Stimulated activated CD8-positive, alpha-beta memory T cell treated with anti-CD3 and anti-CD28 coated beads, Interleukin-15, amount 100 ng/mL, for 24 hours (primary cell): ENCODE measurements around the gene SLC38A4.
"Not testable (repeated sequence)": the region's sequence is repeated elsewhere in the genome, so short reads cannot be mapped to it uniquely, and the experiment has no call there.

ENCODE experiments used
- DNase-seq: peaks from one replicate; pipeline ENCODE4 v3.0.0-alpha.2; 2020; ENCODE audit warnings: low read depth

Gene SLC38A4

DNA sequence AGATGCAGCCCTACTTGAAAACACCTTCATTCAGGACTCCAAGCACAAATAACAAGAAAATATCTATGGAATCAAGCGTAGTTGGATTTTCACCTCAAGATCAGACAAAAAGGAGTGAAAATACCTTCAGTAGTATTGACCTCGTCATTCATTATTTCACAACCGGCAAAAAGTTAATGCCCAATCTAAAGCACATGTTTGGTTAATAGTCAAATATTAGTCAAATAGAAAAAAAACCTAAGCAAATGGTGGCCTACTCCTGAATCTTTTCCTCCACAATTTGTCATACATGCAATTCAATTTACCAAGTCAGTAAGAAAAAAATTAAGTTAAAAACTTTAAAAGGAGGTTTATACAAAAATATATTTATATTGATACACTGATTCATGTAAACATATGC is 50.0 kb downstream of the SLC38A4 start:
- DNase-seq, result no peak

DNA sequence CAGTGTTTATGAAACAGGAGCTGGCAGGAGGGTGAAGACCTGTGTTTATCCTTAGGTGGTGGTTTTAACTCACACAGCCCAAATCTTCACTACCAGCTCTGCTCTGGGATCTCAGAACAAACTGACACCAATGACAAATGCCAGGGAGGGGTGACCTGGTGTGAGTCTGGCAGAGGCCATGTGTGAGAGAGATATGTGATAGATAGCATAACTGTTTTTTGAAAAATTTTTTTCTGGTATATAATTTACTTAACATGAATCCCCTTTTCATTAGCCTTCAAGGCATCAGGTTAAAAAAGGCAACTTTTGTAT is 51.5 kb downstream of the SLC38A4 start:
- no peak for DNase-seq

DNA sequence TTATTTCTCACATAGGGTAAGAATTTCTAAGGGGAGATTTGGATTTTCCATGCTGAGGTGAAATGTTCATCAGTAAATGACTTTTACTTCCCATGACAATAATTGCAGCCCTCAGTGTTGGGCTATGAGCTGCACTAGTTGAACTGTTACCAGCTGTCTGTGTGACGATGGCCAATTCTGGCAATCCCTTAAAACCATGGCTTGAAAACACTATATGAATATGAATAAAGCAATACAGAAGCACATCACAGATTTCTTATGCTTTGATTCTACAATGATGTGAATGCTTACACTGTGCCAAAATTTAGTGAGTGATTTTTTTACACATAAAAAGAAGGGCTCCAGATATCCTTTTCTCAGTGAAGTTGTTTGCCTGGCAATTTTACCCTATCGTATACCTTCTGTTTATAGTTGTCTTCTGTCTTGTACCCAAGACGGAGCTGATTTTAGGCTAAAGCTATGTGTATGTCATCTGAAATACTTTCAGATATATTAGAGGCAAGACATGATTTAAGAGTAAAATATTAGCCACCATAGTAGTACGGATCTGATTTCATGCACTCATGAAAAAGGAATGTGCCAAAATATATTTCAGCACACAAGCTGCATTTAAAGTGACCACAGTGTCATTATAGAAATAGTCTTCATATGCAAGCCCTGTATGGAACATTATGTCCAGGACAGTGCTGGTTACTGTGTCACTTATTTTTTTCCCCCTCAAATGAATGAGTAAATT is 52.0 kb downstream of the SLC38A4 start:
- DNase-seq, result no peak

DNA sequence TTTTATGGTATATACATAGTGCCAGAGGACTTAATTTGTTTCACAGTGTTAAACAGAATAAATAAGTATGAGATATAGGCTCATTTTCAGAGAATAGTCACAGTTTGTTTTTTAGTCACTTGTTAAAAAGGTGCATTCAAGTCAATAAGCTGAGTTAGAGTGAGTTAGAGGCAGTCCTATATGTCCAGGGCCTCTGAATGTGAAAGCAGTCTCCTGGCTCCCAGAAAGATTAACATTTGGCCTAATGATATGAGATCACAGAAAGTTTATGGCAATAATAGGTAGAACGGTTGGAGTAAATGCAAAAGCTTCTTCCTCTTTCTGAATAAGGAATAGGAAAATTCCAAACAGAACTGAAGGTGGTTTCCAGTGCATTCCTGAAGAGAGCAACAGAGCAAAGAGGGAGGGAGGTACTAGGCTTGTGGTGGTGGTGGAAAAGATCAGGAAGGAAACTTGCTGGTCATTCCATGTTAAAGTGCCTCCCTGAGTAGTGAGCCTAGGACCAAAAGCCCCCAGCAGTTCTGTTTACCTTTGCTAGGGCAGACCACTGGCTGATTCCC is 54.4 kb downstream of the SLC38A4 start:
- DNase-seq, result no peak

DNA sequence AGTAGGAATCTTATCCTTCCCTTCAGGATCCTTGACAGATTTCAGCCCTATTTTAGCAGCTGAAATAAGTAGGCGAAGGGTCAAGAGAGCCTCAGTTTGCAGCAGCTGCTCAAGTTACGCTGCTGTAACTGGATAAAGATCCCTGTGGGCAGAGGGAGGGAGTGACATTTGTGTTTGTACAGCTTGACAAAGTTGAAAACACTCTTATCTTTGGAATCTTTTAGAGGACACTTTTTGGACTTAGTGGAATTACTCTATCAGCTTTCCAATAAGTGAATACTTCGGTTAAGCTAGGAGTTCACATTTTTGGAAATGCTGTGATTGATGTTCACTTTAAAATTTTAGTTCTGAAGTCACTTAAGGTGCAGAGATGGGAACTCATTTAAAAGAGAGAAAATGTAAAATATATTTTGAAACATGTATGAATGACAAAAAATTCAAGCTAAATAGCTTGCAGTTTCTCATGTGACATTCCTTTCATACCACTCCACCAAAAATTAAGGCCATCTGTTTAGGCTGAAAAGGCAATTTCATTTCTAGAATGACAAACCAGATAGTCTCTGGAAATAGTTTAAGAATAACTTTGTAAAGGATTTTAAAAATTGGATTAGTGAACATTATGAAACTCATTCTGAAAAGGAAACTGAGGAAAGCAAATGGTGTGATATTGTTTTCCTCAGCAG is 55.2 kb downstream of the SLC38A4 start:
- no peak for DNase-seq

DNA sequence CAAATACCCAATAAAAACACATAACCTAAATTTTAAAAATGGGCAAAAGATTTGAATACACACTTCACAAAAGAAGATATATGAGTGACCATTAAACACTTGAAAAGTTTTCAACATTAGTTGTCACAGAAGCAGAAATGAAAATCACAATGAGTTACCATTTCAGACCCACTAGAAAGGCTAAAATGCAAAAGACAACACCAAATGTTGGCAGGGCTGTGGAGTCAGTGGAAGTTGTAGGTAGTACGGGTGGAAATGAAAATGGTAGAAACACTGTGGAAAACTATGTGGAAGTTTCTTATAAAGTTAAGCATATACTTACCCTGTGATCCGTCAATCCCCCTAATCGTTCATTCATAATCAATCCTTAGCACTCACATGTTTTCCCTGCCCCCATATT is 61.8 kb downstream of the SLC38A4 start:
- no peak for DNase-seq

DNA sequence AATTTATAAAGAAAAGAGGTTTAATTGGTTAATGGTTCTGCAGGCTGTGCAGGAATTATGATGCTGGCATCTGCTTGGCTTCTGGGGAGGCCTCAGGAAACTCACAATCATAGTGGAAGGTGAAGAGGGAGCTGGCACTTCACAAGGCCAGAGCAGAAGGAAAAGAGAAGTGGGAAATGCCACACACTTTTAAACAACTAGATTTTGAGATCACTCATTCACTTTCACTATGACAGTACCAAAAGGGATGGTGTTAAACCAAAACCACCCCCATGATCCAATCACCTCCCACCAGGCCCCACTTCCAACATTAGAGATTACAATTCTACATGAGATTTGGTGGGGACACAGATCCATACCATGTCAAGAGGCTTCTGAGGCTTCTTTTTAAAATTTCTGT is 62.6 kb downstream of the SLC38A4 start:
- no peak for DNase-seq

DNA sequence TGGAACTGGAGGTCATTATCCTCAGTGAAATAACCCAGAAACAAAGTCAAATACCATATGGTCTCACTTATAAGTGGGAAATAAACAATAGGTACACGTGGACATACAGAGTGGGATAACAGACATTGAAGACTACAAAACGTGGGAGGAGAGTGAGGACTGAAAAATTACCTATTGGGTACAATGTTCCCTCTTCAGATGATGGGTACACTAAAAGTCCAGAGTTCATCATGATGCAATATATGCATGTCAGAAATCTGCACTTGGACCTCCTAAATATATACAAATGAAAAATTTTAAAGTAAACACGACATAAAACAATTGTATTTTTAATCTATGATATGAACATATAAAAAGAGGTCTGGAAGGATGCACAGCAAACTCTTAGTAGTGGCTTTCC is 71.2 kb downstream of the SLC38A4 start:
- DNase-seq, result no peak

DNA sequence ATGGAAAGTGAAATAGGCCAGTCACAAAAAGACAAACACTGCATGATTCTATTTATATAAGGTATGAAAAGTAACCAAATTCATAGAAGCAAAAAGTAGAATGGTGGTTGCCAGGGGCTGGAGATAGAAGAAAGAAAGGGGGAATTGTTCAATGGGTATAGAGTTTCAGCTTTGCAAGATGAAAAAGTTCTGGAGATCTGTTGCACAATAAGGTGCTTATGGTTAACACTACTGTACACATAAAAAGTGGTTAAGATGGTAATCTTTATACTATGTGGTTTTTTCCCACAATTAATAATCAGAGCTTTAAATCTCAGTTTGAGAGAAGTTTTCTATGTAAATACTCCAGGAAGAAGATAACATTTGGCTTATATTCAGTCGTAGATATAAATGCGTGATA is 73.4 kb downstream of the SLC38A4 start:
- no peak for DNase-seq

DNA sequence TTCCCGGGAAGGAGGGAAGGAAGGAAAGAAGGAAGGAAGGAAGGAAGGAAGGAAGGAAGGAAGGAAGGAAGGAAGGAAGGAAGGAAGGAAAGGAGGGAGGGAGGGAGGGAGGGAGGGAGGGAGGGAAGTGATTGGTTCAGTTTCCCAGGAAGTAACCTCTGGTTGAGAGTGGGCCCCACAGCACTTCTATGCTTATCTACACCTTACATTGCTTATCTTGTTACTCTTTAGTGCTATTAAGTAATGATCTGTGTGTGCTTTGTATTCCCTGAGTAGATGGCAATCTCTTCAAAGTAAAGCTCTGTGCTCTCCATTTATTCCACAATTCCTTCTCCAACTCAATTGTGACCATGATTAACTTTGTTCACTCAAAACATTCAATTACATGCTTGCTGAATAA is 74.6 kb downstream of the SLC38A4 start:
- no peak for DNase-seq

DNA sequence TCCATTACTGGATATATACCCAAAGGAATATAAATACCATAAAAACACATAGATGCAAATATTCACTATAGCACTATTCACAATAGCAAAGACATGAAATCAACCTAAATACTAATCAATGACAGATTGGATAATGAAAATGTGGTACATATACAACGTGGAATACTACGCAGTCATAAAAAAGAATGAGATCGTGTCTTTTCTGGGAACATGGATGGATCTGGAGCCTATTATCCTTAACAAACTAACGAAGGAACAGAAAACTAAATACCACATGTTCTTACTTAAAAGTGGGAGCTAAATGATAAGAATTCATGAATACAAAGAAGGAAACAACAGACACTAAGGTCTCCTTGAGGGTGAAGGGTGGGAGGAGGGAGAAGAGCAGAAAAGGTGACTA is 76.5 kb downstream of the SLC38A4 start:
- DNase-seq, result no peak

DNA sequence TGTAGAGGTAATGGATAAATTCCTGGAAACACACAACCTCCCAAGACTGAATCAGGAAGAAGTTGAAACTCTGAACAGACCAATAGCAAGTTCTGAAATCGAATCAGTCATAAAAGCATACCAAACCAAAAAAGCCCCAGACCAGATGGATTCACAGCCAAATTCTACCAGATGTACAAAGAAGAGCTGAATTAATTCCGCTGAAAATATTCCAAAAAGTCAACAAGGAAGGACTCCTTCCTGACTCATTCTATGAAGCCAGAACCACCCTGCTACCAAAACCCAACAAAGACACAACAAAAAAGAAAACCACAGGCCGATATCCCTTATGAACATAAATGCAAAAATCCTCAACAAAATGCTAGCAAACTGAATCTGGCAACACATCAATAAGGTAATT is 81.5 kb downstream of the SLC38A4 start:
- DNase-seq, result no peak

DNA sequence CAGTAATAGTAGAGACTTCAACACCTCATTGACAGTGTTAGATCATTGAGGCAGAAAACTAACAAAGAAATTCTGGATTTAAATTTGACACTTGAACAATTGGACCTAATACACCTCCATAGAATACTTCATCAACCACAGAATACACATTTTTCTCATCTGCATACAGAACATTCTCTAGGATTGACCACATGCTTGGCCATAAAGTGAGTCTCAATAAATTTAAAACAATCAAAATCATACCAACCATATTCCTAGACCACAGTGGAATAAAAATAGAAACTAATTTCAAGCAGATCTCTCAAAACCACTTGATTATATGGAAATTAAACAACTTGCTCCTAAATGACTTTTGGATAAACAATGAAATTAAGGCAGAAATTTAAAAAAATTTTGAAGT is 82.3 kb downstream of the SLC38A4 start:
- DNase-seq, result no peak

DNA sequence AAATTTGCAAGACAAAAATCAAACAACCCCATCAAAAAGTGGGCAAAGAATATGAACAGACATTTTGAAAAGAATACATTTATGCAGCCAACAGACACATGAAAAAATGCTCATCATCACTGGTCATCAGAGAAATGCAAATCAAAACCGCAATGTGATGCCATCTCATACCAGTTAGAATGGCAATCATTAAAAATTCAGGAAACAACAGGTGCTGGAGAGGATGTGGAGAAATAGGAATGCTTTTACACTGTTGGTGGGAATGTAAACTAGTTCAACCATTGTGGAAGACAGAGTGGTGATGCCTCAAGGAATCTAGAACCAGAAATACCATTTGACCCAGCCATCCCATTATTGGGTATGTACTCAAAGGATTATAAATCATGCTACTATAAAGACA is 83.5 kb downstream of the SLC38A4 start:
- DNase-seq, result not testable (repeated sequence)

DNA sequence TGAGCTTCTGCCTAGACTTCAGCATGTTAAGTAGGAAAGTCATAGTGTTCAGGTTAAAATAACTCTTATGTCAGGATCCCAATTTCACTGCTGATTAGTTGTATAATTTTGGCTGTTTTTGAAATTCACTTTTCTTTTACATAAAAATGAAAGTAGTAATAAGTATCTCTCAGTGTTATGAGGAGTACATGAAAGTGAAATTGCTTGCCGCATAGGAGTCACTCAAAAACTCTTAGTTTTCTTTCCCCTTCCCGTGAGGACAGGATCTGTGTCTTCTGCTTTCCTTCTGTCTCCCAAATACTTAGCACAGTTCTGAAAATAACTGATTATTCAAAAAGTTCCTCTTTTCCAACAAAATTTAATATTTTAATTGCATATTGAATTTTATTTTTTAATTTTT is 100.5 kb downstream of the SLC38A4 start:
- no peak for DNase-seq

DNA sequence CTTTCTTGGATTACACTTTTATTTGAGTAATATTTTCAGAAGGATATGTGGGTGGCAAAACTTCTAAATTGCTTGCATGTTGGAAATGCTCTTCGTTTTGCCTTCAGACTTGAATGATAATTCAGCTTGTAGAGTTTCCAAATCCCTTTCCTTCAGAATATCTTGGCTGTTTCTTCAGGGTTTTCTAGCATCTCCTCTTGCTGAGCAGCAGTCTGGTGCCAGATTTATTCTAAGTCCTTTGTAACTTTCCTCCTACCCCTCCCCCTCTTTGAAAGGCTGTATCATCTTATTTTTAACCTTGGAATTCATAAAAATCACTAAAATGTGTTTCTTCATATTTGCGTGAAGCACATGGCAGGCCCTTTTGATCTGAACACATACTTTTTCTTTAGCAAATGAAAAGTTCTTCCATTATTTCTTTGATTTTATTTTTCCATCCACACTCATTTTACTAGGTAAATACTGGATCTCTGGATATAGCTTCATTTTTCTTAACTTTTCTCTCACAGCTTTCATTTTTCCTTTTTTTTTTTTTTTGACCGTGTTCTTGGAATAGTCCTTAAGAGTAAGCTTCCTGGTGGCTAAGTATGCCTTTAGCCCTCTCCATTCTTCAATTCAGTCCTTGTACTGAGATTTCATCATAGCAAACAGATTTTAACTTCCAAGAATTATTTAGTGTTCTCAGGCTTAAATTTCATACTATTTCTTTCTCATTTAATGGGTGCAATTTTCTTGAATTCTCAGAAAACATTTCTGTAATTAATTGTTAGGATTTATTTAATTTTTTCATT is 102.0 kb downstream of the SLC38A4 start:
- DNase-seq, result no peak

DNA sequence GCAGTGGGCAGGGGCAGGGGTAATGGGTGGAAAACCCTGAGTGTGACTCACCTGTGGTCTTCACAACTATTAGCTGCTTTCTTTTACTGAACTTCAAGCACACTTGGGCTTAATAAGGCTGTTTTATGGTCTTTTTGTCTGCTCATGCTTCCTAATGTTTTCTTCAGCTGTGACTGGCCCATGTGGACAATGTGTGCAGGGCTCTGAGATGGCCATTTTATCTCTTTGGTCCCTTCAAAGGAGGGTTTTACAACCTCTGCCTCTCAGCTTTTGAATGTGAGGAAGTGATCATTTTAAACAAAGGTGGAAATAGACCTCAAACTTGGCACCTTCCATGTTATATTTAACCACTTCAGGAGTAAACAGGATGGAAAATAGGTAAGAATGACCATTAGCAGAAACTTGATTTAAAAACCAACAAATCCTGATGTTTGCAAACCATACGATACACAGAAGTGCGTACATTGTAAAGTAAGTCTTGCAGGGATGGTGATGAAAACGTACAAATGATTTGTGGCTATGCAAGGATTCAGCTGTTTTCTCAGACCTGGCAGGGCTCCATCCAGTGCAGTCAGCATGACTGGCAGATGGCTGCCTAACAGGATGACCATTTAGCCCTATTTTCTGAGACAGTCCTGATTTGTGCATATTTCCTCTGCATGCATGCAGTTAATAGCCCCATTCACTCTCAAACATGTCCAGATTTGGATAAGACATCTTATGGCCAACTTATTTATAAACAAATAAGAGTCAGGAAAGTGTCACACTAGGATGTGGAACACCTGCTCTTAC is 103.2 kb downstream of the SLC38A4 start:
- DNase-seq, result no peak

DNA sequence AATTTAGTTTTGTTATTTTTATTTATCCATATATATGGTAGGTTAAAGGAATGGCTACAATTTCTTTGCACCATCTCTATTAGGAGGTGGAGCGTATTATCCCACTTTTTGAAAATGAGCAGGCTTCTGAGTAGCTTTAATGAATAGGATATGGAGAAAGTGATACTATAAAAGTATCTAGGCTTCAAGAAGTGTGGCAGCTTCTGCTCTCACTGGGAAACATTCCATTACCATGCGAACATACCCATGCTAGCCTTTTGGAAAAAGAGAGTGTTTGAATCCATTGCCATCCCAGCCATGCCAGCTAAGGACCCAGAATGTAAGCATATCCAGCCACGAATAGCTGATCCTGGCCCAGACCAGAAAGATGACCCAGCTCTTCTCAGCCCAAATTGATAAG is 107.3 kb downstream of the SLC38A4 start:
- no peak for DNase-seq

DNA sequence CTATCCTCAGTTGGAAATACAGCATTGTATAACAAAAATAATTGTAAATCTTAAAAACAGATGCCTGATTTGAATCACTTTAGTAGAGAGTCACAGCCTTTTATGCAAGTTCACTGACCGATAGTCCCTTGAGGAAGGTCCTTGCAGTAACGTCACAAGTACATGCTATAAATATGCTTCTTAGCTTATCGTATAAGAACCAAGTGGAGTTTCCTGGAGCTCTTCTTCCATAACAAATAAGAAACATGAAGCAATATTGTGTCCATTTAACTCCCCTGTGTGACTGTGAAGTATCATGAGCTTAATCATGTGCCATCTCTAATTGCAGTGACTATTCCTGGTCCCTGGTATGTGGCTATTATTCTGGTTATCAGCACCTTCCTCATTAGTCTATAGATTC is 107.9 kb downstream of the SLC38A4 start:
- DNase-seq, result no peak

DNA sequence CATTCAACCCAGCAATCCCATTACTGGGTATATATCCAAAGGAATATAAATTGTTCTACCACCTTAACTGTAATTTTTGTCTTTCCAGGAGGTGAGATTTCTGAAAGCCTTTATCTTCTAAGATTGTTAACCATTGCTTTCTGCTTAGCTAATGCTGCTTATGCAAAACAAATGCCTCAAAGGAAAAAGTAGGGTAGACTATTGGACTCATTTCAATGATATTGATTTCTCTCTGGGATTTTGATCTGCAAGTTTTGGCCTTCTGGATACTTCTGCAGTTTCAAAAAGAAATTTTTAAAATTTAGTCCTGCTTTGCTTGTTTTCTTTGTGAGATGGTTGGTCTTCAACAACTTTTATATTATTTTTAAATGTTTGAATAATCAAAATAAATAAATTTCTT is 108.6 kb downstream of the SLC38A4 start:
- no peak for DNase-seq
